ENCODE measurements around the gene ATP9B.

The ATP9B gene

DNA sequence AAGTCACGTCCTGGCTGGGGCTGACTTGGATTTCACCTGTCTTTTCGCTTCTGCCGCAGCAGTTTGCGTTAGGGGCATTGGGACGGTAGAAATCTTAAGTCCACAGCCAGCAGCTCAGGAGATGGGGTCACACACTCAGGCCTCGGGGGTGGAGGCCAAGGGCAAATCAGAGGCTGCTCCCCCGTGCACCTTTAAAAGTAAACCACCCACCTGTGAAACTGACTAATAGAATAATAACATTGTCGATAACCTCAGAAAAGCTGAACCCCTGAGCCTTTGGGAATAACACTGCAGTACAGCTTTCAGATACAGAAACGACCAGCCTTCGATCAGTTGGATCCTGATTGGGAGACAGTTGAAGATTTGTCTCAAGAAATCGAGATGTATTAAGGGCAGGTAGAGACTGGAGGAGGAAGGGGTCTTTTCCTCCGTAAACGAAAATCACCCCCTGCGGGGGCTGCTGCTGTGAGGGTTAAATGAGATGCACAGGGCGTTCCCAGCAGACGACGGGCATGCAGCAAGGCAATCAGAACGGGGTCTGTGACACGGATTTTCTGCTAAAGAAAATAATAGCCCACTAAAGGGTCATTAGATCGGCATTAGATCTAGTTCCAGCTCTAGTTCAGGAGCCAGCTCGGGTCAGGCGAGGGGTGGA is 310.2 kb downstream of the ATP9B start:
- DNase-seq (ENCODE audit: low spot score) = no peak

DNA sequence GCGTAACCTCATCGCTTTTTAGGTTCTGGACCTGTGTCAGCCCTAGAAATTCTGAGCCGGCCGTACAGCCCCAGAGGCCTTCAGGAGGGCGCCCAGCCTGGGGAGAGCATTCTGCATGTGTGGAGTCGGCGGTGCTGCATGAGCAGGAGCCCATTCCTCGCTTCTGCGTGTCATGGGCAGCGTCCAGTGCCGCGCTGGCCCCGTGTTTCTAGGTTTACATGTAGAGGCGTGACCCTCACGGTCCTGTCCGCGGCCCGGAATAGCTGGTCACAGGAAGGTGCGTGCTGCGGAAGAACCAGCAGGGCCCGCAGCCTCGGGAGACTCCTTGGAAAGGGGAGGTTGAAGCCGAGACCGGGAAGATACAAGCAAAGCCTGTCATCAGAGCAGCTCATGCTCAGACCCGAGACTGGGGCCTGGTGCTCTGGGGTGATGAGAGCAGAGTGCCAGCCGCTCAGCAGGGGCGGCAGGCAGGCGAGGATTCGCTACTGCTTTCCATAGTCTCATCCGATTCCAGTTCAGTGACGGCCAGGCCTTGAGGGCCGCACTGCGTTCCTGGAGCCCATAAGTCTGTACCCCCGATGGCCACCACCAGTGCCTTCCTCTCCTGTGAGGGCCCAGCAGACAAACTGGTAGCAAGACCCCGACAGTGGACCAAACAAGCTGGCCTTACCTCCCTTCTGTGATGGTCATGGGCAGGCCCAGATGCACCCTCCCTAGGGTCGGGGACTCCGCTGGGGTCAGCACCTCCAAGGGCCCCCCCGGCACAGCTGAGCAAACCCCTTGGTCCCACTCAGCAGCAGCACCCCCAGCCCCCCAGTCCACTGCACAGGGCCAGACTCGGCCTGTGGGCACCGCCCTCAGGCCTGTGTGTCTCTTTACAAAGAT is 311.0 kb downstream of the ATP9B start:
- DNase-seq (ENCODE audit: low spot score) = no peak

DNA sequence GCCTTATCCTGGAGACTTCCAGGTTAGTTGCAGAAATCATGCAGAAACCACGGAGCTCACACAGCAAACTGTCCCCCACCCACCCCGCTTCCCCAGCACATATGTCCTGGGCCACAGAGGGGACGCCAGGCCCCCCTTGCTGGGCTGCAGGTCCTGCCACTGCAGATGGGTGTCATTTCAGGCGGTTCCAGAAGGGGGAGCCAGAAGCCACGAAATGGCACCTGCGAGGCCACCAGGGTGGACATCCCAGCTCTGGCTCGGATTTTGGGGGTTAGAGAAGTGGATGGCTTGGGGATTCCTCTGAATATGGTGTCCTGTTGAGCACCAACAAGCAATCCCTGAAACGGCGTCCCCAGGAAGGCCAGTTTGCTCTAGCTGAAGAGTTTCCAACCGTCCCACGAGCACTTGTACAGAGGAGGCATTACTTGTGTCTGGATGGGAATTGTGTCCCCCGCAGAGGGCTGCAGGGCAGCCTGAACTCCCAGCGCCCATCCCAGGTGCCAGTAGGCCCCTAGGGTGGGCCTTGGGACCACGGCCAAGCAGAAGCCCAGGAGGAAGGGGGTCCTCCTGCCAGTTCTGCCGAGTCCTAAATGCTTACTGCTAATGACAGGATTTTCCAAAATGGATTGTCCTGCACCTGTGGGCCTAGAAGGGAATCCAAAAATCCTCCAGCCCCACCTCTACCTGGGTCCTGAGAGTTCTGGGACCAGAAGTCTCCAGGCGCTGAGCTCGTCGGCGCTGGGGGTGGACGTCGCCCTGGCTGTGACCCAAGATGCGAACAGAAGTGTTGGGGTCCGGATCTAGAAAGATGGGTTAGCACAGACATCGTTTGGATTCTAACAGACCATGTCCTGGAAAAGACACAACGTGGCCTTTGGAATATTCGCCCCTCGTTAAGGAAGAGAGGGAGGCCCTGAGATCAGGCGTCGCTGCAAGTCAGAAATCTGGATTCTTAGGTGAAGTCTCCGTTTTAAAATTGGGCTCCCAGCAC is 311.9 kb downstream of the ATP9B start:
- DNase-seq (ENCODE audit: low spot score) = peak; percentile 61

DNA sequence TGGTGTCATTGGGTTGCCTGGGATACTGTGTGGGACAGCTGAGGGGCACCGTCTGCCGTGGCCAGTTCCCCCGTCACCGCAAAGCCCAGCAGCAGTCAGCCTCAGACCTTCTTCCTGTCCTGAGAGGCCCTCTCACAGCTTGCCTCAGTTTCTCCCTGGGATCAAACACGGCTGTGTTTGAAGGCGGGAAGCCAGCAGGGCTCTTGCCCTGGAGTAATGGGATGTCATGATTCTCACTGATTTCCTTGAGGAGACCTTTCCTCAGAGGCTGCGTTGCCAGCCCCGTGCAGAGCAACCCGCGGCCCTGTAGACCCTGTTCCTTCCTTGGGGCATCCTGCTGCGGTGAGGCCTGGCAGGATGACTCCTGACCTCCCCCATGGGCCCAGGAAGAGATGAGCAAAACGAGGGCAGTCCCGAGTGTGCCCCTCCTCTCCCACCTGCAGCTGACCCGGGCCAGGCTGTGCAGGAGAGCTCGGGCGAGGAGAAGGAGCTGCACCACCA is 312.7 kb downstream of the ATP9B start:
- no peak for DNase-seq (ENCODE audit: low spot score)

DNA sequence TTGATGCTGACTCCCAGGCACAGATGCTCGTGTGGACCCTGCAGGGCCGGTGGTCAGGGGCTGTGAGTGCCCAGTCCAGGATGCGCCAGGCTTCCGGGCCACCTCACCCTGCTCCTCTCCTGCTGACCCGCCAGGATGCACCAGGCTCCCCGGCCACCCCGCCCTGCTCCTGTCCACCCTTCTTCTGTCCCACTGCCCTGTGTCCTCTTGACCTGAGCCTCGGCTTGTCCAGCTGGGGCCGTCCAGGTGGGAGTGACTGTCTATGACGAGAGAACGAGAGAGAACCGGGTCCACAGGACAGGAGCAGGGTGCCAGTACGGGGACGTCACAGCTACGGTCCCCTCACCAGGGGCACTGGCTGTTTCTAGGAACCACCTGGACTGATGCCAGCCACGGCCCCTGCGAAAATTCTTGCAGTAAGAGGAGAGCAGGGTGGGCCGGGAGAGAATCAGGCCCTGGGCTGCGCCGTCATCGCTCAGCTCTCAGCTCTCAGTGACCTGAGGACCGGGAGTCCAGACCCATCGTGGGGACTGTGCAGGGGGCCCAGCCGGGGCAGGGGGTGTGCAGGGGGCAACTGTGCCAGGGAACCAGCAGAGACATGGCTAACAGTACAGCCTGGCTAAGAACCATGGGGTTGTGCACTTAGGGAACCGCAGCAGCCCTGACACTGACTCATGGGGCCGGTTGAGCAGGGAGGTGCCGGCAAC is 313.6 kb downstream of the ATP9B start:
- no peak for DNase-seq (ENCODE audit: low spot score)

DNA sequence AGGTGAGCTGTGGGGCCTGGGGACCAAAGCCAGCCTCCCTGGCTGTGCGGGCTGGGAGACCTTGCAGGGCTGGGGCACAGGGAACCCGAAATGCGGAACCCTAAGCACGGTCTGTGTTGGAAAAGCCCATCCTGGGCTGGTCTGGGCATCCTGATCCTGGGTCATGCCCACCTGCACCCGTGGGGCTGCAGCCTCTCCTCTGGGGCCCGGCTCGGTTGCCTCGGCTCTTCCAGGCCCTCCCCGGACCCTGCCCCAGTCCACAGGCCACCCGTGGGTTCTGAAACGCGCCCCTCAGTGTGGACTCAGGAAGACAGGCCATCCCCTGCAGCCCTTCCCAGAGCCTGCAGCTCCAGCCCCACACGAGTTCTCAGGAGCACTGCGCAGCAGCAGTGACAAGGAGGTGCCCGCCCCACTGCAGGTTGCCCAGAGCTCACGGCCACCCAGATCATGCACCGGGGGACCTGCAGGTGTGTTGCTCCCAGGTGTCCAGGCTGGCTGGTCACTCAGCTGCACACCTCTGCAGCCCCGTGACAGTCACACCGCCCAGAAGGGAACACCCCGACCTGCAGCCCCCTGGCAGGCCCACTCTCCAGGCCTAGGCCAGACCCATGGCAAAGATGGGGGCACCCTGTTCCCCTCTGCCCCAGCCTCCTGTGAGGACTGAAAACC is 314.3 kb downstream of the ATP9B start:
- DNase-seq (ENCODE audit: low spot score) = no peak

DNA sequence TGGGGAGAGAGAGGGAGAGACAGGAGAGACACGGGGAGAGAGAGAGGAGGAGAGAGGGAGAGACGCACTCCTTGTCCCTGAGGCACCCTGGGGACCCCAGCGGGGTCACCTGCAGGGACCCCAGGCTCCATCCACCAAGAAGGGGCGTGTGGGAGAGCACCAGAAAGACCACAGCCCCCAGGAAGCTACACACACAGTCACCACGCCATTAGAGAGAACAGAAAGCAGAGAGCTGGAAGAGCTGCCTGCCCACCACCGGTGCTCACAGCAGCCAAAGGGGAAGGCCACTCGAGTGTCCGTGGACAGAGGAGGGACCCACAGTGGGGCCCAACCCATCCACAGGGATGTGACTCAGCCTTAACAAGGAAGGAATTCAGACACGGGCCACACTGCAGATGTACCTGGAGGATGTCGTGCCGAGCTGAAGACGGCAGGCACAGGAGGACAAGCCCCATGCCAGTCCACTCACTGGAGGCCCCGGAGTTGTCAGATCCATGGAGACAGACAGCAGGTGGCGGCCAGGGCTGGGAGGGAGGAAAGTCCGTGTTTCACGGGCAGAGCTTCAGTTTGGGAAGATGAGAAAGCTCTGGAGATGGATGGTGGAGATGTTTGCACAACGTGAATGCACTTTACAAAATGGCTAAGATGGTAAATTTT is 315.1 kb downstream of the ATP9B start:
- no peak for DNase-seq (ENCODE audit: low spot score)

DNA sequence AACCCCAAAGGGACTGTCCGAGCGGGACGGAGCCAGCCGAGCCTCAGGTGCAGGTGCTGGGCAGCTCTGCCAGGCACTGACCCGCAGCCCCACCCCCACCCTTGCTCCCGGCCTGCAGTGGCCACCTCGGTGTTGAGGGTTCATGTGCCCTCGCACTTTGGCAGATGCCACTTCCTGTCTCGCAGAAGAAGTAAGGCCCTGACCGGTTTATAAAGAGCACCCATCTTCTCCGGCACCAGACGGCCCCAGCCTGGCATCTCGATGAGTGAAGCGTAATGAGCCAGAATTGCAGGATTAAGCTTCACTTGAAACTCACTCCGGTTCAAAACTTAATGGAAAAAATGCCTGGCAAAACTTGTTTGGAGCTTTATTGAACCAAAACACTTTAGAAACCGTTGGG is 315.6 kb downstream of the ATP9B start:
- no peak for DNase-seq (ENCODE audit: low spot score)

DNA sequence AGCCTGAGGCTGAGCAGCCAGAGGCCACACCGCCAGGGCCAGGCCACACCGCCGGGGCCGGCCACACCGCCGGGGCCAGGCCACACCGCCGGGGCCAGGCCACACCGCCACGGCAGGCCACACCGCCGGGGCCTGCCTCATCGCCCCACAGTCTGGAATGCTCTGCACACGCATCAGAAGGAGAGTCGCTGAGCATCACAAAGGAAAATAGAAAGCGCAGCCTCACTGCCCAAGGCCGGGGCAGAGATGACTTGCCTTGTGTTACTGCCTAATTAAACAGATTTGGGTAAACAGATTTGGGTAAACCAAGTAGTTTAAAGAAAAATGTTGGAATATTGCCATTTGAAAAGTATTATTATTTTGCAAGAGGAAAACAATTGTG is 316.1 kb downstream of the ATP9B start:
- no peak for DNase-seq (ENCODE audit: low spot score)

DNA sequence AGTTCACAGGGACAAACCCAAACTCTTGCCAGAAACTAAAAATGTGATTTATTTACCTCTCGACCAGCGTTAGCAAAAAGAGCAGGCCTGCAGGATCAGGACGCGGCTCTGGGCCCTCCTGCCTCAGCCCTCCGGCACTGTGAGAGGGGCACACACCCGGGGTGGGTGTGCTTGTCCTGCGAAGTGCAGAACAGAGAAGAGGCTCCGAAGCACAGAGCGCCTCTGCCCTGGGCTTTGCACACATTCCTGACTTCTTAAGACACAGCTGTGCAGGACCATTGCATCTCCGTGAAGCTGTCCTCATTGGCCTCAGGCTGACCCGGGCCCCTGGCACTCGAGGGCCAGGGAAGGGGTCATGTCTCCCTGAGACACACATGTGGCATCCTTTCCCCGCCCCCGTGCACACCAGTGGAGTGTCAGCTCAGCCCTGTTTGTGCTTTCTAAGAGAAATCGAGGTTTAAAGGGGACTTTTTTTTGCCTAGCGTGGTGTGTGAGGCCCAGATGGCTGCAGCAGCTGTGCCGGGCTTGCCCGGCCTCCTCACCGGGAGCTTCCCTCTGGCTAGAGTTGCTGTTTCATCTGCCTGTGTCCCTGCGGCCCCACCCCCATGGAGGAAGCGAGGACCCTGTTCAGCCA is 316.6 kb downstream of the ATP9B start:
- DNase-seq (ENCODE audit: low spot score) = no peak

DNA sequence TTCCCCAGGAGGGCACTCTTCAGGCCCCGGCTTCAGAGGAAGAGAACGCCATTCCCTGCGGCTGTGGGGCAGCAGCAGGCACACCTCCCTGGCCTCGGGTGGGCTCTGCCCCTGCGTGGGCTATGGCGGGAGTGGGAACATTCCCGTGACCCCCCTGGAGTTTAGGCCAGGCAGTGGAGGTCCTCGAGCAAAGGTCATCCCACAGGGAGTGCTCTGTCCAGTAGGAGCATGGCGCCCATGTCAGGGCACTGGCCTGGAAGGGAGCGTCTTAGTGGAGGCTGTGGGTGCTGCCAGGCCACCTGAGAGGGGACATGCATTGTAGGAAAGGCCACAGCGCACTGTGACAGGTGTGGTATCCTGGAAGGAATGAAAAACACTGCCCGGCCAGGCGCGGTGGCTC is 317.4 kb downstream of the ATP9B start:
- DNase-seq (ENCODE audit: low spot score) = no peak

DNA sequence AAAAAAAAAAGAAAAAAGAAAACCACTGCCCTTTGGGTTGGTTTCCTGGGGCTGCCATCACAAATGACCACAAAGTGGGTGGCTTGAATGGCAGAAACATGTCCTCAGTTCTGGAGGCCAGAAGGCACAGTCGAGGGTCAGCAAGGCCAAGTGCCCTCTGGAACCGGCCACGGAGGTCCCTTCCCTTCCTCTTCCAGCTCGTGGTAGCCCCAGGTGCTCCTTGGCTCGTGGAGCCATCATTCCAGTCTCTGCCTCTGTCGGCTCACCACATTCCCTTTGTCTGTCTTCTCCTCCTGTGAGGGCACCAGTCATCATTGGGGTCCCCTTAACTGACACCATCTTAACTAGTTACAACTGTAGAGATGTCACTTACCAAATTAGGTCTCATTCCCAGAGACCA is 318.0 kb downstream of the ATP9B start:
- DNase-seq (ENCODE audit: low spot score) = no peak

DNA sequence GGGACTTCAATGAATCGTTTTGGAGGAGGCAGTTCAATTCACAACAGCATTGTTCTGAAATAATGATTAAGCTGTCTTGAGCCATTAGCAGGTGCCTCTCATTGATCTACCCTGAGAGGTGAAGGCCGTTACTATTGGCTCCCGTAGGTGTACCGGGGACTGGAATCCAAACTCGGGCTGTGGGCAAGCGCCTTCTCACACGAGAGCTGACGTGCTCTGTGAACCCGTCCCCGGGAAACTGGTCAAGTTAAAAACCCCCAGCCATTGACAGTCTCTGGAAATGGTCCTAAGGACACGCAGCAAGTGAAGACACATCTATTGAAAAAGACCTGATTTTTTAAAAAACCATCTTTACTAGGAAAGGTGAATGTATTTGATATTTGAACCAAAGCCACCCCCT is 318.4 kb downstream of the ATP9B start:
- no peak for DNase-seq (ENCODE audit: low spot score)

DNA sequence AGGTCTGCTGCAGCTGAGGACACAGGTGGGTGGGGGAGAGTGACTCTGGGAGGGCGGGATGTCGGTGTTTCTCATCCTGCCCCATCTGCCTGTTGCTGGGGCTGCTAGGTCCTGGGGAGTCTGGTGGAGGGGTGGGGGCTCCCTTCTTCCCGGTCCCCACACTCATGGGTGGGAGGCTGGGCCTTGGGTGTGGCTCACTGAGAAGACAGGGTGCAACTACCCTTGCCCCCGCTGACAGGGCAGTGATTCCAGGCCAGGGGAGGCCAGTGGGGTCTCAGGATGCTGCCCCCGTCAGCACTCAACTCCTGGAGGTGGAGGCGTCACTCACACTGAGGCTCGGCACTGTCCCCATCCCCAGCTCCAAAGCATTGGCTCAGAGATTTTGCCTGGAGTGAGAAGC is 318.8 kb downstream of the ATP9B start:
- no peak for DNase-seq (ENCODE audit: low spot score)

DNA sequence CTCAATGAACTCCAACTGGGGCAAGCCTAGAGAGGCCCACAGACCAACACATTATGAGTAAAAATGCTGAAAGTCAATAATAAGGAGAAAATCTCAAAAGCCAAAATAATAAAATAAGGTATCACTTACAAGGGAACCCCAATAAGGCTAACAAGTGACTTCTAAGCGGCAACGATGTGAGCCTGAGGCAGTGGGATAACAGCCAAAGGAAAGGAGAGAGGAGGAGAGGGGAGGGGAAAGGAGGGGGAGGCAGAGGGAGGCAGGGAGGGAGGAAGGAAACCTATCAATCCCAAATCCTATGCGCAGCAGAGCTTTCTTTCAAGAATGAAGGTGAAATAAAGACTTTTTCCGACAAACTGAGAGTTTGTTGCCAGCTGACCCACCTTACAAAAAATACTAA is 320.5 kb downstream of the ATP9B start:
- DNase-seq (ENCODE audit: low spot score) = no peak

DNA sequence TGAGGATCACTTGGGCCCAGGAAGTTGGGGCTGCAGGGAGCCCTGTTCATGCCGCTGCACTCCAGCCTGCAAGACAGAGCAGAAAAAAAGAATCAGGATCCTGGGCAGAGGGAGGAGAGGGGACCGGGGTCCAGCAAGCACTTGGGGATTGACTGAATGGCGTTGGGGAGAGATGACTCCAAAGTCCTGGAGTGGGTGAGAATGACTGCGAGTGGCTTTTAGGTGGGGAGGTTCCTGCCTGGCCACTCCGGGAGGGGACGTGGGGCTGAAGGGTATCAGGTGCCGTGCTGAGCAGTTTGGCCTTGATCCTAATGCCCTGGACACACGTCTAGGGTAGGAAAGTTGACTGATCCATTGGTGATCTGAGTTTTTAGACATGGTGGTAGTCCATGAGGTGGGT is 323.0 kb downstream of the ATP9B start:
- DNase-seq (ENCODE audit: low spot score) = no peak

DNA sequence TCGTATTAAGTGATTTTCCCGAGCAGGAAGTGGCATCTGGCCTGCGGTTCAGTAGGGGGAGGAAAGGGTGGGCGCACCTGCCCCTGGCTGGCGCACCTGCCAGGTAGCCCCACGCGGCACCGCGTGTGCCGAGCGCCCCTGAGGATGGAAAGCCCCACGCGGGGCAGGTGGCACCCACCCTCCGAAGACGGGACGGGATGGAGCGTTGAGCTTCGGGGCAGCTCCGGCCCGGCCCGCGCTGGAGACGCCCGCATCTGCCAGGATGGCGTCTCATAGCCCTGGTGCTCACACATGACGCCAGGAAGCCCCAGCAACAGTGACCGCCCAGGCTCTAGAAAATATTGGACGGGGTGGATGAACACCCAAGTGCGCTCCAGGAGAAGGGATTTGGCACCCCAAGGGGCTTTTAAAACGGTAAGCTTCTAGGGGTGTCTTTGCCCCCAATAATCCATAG is 324.0 kb downstream of the ATP9B start:
- DNase-seq (ENCODE audit: low spot score) = no peak

DNA sequence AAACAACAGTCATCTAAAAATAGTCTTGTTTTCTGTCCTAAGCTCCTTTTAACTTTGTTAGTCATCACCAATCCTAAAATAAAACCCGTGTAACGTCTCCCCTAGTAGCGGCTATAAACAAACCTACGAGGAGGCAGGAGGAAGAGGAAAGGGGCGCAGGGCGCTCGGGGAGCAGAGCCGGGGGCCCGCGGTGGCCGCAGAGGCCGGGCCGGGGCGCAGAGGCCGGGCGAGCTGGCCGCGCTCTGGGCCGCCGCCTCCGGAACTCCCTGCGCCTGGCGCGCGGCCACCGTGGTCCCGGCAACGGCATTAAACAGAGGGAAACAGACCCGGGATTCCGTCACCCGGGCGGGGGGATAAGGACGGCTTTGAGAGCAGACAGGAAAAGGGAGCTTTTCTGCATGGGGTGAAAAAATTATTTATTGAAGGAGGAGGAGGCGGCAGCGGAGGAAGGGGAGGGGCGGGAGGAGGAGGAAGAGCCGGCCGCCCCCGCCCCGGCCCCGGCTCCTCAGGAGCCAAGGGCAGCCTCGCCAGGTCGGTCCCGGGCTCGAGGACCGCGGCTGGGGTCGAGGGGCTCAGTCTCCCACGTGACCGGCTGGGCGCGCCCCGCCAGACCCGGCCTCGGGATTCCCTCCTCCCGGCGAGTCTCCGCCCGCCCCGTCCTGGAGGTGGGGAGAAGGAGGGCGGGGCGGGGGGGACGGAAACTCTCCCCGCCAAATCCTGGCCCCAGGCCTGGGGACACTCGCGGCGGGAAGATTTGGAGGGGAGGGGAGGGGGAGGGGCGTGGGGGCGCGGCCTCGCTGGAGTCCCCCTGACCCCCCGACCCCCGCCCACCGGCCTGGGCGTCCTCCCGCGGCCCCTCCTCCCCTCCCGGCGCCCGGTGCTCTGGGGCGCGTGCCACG is 324.7 kb downstream of the ATP9B start:
- DNase-seq (ENCODE audit: low spot score) = no peak

All from SK-N-DZ (cell line).